ENCODE measurements around the gene RALGPS1.

DNA sequence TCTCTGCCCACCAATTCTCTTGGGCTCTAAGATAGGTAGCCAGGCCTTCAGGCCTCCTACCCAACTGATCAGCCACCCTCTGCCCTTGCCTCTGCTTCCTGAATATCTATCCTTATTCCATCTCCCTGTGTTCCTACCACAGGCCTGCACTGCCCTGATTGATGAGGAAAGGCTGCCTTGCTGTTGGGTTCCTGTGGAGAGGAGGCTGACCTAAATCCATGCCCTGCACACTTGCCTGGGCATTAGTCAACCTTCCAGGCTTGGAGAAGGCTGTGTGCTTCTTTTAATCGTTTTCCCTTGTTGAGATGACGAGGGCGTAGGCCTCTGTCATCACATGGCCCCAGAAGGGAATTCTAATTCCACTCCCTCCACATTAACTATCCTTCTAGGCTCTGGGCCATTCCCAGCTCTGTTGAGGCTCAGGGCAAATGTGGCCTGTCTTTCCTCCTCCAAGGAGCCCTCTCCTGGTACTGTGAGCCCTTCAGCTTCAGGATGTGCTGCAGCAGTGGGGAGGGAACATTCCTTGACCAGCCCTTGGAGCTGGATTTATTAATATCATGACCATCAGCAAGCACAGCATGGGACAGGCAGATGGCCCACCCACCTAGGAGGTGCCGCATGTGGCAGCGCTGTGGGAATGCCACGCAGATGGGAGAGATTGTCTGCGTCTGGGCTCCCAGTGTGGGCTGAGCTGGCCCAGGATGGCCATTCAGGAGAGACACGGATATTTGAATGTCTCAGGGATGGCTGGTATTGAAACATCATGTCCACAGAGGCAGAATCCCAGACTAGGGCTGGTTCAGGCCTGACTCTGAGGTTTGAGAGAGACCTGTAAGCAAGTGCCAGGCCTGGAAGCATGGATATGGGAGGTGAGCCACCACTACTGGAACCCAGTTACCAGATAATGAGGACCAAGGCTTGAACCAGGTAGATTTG lies 166.9 kb downstream of the RALGPS1 start:
- TF ChIP-seq, protein P1, sequence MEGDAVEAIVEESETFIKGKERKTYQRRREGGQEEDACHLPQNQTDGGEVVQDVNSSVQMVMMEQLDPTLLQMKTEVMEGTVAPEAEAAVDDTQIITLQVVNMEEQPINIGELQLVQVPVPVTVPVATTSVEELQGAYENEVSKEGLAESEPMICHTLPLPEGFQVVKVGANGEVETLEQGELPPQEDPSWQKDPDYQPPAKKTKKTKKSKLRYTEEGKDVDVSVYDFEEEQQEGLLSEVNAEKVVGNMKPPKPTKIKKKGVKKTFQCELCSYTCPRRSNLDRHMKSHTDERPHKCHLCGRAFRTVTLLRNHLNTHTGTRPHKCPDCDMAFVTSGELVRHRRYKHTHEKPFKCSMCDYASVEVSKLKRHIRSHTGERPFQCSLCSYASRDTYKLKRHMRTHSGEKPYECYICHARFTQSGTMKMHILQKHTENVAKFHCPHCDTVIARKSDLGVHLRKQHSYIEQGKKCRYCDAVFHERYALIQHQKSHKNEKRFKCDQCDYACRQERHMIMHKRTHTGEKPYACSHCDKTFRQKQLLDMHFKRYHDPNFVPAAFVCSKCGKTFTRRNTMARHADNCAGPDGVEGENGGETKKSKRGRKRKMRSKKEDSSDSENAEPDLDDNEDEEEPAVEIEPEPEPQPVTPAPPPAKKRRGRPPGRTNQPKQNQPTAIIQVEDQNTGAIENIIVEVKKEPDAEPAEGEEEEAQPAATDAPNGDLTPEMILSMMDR (IDR thresholded peaks at IDR 0.05): no peak
- no peak for TF ChIP-seq POLR2A (IDR thresholded peaks at IDR 0.05)

Data from lower leg skin (tissue), 3 donors.